ENCODE measurements around the gene OSBPL10.

DNA sequence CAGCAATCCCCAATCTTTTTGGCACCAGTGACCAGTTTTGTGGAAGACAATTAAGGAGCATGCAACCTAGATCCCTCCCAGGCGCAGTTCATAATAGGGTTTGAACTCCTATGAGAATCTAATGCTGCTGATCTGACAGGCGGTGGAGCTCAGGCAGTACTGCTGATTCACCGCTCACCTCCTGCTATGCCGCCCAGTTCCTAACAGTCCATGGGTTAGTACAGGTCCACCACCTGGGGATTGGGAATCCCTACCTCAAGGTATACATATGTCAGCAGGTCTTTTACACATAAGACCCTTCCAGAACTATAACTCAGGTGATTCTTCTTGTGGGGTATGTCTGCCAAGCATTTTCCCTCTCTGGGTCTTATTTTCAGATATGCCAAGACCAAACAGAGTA is 182.2 kb downstream of the OSBPL10 start:
- TF ChIP-seq, protein P1, sequence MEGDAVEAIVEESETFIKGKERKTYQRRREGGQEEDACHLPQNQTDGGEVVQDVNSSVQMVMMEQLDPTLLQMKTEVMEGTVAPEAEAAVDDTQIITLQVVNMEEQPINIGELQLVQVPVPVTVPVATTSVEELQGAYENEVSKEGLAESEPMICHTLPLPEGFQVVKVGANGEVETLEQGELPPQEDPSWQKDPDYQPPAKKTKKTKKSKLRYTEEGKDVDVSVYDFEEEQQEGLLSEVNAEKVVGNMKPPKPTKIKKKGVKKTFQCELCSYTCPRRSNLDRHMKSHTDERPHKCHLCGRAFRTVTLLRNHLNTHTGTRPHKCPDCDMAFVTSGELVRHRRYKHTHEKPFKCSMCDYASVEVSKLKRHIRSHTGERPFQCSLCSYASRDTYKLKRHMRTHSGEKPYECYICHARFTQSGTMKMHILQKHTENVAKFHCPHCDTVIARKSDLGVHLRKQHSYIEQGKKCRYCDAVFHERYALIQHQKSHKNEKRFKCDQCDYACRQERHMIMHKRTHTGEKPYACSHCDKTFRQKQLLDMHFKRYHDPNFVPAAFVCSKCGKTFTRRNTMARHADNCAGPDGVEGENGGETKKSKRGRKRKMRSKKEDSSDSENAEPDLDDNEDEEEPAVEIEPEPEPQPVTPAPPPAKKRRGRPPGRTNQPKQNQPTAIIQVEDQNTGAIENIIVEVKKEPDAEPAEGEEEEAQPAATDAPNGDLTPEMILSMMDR (IDR thresholded peaks at IDR 0.05; ENCODE audit: poor library complexity, severe bottlenecking) = no peak
- TF ChIP-seq POLR2AphosphoS5 (IDR thresholded peaks at IDR 0.05) (no peak), EZH2 (IDR thresholded peaks at IDR 0.05; ENCODE audit: borderline replicate concordance, insufficient read depth, low read length, poor library complexity, severe bottlenecking) (no peak), RAD21 (conservative IDR thresholded peaks at IDR 0.05) (no peak), EP300 (conservative IDR thresholded peaks at IDR 0.05; ENCODE audit: poor library complexity, severe bottlenecking) (no peak), TAF1 (IDR thresholded peaks at IDR 0.05; ENCODE audit: low read depth) (no peak), SMC3 (conservative IDR thresholded peaks at IDR 0.05; ENCODE audit: poor library complexity) (no peak)
- TF ChIP-seq, protein P2, sequence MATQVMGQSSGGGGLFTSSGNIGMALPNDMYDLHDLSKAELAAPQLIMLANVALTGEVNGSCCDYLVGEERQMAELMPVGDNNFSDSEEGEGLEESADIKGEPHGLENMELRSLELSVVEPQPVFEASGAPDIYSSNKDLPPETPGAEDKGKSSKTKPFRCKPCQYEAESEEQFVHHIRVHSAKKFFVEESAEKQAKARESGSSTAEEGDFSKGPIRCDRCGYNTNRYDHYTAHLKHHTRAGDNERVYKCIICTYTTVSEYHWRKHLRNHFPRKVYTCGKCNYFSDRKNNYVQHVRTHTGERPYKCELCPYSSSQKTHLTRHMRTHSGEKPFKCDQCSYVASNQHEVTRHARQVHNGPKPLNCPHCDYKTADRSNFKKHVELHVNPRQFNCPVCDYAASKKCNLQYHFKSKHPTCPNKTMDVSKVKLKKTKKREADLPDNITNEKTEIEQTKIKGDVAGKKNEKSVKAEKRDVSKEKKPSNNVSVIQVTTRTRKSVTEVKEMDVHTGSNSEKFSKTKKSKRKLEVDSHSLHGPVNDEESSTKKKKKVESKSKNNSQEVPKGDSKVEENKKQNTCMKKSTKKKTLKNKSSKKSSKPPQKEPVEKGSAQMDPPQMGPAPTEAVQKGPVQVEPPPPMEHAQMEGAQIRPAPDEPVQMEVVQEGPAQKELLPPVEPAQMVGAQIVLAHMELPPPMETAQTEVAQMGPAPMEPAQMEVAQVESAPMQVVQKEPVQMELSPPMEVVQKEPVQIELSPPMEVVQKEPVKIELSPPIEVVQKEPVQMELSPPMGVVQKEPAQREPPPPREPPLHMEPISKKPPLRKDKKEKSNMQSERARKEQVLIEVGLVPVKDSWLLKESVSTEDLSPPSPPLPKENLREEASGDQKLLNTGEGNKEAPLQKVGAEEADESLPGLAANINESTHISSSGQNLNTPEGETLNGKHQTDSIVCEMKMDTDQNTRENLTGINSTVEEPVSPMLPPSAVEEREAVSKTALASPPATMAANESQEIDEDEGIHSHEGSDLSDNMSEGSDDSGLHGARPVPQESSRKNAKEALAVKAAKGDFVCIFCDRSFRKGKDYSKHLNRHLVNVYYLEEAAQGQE (IDR thresholded peaks at IDR 0.05; ENCODE audit: borderline replicate concordance) = no peak

Data from neural cell (in vitro differentiated cells).